Measurements from ENCODE around the gene PAPOLA.

PAPOLA gene

DNA sequence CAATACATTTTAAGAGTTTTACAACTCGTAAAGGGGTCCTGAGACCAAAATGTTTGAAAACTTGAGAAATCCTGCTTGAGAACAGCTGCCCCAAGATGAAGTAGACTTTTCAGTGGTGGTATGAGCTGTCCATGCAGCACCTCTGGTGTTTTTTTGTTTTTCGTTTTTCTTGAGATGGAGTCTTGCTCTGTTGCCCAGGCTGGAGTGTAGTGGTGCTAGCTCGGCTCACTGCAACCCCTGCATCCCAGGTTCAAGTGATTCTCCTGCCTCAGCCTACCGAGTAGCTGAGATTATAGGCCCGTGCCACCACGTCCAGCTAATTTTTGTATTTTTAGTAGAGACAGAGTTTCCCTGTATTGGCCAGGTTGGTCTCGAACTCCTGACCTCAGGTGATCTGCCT is 5.5 kb downstream of the PAPOLA start:
- H2BK5ac ChIP-seq (ENCODE audit: low read depth, low read length, poor library complexity, severe bottlenecking) = no peak overlapping the region
- no peak overlapping the region for H2AFZ ChIP-seq (ENCODE audit: low read depth, low read length)
- WGBS = 93% methylated on average over 7 of the region's 7 CpGs
- H4K91ac ChIP-seq (ENCODE audit: low read length) = no peak overlapping the region
- H3K4me2 ChIP-seq (ENCODE audit: low read length, poor library complexity, severe bottlenecking) = no peak overlapping the region
- H3K9ac ChIP-seq (ENCODE audit: low read length) = no peak overlapping the region
- no peaks in the 10 kb centered on the region for H3K79me1 ChIP-seq (replicated peaks; ENCODE audit: low read length, poor library complexity, severe bottlenecking)
- H2BK120ac ChIP-seq (ENCODE audit: low read depth, low read length) = no peak overlapping the region
- H2BK15ac ChIP-seq (ENCODE audit: low read depth, poor library complexity, severe bottlenecking) = no peak overlapping the region
- no peak overlapping the region for H3K23ac ChIP-seq (ENCODE audit: low read length in 2 of 2)
- H3K36me3 ChIP-seq (ENCODE audit: control insufficient read depth in 1 of 2, insufficient read depth in 2 of 2, low read depth in 1 of 2, low read length in 2 of 2) = peaks cover 4 to 6% of the 10 kb centered on the region in 2 experiments
- no peak overlapping the region for H2AK5ac ChIP-seq (ENCODE audit: low read length, severe bottlenecking)
- H3K4ac ChIP-seq (ENCODE audit: low read depth in 1 of 2, low read length in 2 of 2) = no peak overlapping the region
- no peak overlapping the region for H3K27ac ChIP-seq (ENCODE audit: low read length, poor library complexity, severe bottlenecking)
- H3K4me1 ChIP-seq (ENCODE audit: control insufficient read depth, insufficient read depth, low read depth, low read length) = peaks cover 3% of the 10 kb centered on the region
- no peak overlapping the region for H2BK12ac ChIP-seq (ENCODE audit: low read length in 2 of 2)
- no peak overlapping the region for H3K14ac ChIP-seq (ENCODE audit: low read length in 2 of 2)
- no peaks in the 10 kb centered on the region for H3K9me3 ChIP-seq (ENCODE audit: control insufficient read depth, low read length)
- H3K18ac ChIP-seq (ENCODE audit: low read depth in 1 of 2, low read length in 2 of 2) = peak overlapping the region in 1 of 2 experiments; percentile 5
- no peak overlapping the region for H3K4me3 ChIP-seq (ENCODE audit: insufficient read depth in 1 of 2, low read depth in 1 of 2, low read length in 2 of 2)
- no peaks in the 10 kb centered on the region for H3K27me3 ChIP-seq (ENCODE audit: control insufficient read depth in 1 of 2, insufficient read depth in 1 of 2, low read length in 2 of 2)
- no peak overlapping the region for H4K8ac ChIP-seq (ENCODE audit: low read length)
- DNase-seq = no peak

GRCh38 chr14:96508900-96509299 is 6.7 kb downstream of the PAPOLA start:
- no peak overlapping the region for H3K18ac ChIP-seq (ENCODE audit: low read depth in 1 of 2, low read length in 2 of 2)
- no peak overlapping the region for H3K4me3 ChIP-seq (ENCODE audit: insufficient read depth in 1 of 2, low read depth in 1 of 2, low read length in 2 of 2)
- H2BK120ac ChIP-seq (ENCODE audit: low read depth, low read length) = no peak overlapping the region
- H3K36me3 ChIP-seq (ENCODE audit: control insufficient read depth in 1 of 2, insufficient read depth in 2 of 2, low read depth in 1 of 2, low read length in 2 of 2) = peaks cover 4 to 6% of the 10 kb centered on the region in 2 experiments
- no peak overlapping the region for H2BK12ac ChIP-seq (ENCODE audit: low read length in 2 of 2)
- H3K27ac ChIP-seq (ENCODE audit: low read length, poor library complexity, severe bottlenecking) = peak overlapping the region; percentile 9
- DNase-seq = no peak
- no peaks in the 10 kb centered on the region for H3K27me3 ChIP-seq (ENCODE audit: control insufficient read depth in 1 of 2, insufficient read depth in 1 of 2, low read length in 2 of 2)
- no peak overlapping the region for H3K4me2 ChIP-seq (ENCODE audit: low read length, poor library complexity, severe bottlenecking)
- no peak overlapping the region for H4K91ac ChIP-seq (ENCODE audit: low read length)
- no peak overlapping the region for H2AK5ac ChIP-seq (ENCODE audit: low read length, severe bottlenecking)
- H3K79me1 ChIP-seq (replicated peaks; ENCODE audit: low read length, poor library complexity, severe bottlenecking) = no peaks in the 10 kb centered on the region
- 98% methylated on average over 4 of the region's 5 CpGs for WGBS
- H3K14ac ChIP-seq (ENCODE audit: low read length in 2 of 2) = no peak overlapping the region
- no peak overlapping the region for H2AFZ ChIP-seq (ENCODE audit: low read depth, low read length)
- H3K4ac ChIP-seq (ENCODE audit: low read depth in 1 of 2, low read length in 2 of 2) = no peak overlapping the region
- peaks cover 6% of the 10 kb centered on the region for H3K4me1 ChIP-seq (ENCODE audit: control insufficient read depth, insufficient read depth, low read depth, low read length)
- no peak overlapping the region for H2BK15ac ChIP-seq (ENCODE audit: low read depth, poor library complexity, severe bottlenecking)
- no peak overlapping the region for H3K23ac ChIP-seq (ENCODE audit: low read length in 2 of 2)
- H4K8ac ChIP-seq (ENCODE audit: low read length) = no peak overlapping the region
- H3K9me3 ChIP-seq (ENCODE audit: control insufficient read depth, low read length) = no peaks in the 10 kb centered on the region
- H2BK5ac ChIP-seq (ENCODE audit: low read depth, low read length, poor library complexity, severe bottlenecking) = no peak overlapping the region
- H3K9ac ChIP-seq (ENCODE audit: low read length) = no peak overlapping the region

- peaks cover 4% of the 10 kb centered on the region for H3K4me1 ChIP-seq (ENCODE audit: control insufficient read depth, insufficient read depth, low read depth, low read length)
- no peaks in the 10 kb centered on the region for H3K79me1 ChIP-seq (replicated peaks; ENCODE audit: low read length, poor library complexity, severe bottlenecking)
- H2AFZ ChIP-seq (ENCODE audit: low read depth, low read length) = no peak overlapping the region
- 97% methylated on average over 5 of the region's 6 CpGs for WGBS
- no peak overlapping the region for H4K91ac ChIP-seq (ENCODE audit: low read length)
- H2AK5ac ChIP-seq (ENCODE audit: low read length, severe bottlenecking) = no peak overlapping the region
- no peaks in the 10 kb centered on the region for H3K27me3 ChIP-seq (ENCODE audit: control insufficient read depth in 1 of 2, insufficient read depth in 1 of 2, low read length in 2 of 2)
- H3K4ac ChIP-seq (ENCODE audit: low read depth in 1 of 2, low read length in 2 of 2) = no peak overlapping the region
- no peak overlapping the region for H2BK12ac ChIP-seq (ENCODE audit: low read length in 2 of 2)
- no peak overlapping the region for H3K9ac ChIP-seq (ENCODE audit: low read length)
- DNase-seq = no peak
- no peaks in the 10 kb centered on the region for H3K9me3 ChIP-seq (ENCODE audit: control insufficient read depth, low read length)
- H3K14ac ChIP-seq (ENCODE audit: low read length in 2 of 2) = no peak overlapping the region
- no peak overlapping the region for H3K23ac ChIP-seq (ENCODE audit: low read length in 2 of 2)
- H2BK5ac ChIP-seq (ENCODE audit: low read depth, low read length, poor library complexity, severe bottlenecking) = no peak overlapping the region
- H2BK120ac ChIP-seq (ENCODE audit: low read depth, low read length) = no peak overlapping the region
- H3K18ac ChIP-seq (ENCODE audit: low read depth in 1 of 2, low read length in 2 of 2) = no peak overlapping the region
- no peak overlapping the region for H3K4me2 ChIP-seq (ENCODE audit: low read length, poor library complexity, severe bottlenecking)
- H3K27ac ChIP-seq (ENCODE audit: low read length, poor library complexity, severe bottlenecking) = no peak overlapping the region
- H2BK15ac ChIP-seq (ENCODE audit: low read depth, poor library complexity, severe bottlenecking) = no peak overlapping the region
- H4K8ac ChIP-seq (ENCODE audit: low read length) = no peak overlapping the region
- no peak overlapping the region for H3K4me3 ChIP-seq (ENCODE audit: insufficient read depth in 1 of 2, low read depth in 1 of 2, low read length in 2 of 2)
- H3K36me3 ChIP-seq (ENCODE audit: control insufficient read depth in 1 of 2, insufficient read depth in 2 of 2, low read depth in 1 of 2, low read length in 2 of 2) = peaks cover 4 to 6% of the 10 kb centered on the region in 2 experiments
These were observed 7.4 kb downstream of the PAPOLA start for GRCh38 chr14:96509457-96510090.

DNA sequence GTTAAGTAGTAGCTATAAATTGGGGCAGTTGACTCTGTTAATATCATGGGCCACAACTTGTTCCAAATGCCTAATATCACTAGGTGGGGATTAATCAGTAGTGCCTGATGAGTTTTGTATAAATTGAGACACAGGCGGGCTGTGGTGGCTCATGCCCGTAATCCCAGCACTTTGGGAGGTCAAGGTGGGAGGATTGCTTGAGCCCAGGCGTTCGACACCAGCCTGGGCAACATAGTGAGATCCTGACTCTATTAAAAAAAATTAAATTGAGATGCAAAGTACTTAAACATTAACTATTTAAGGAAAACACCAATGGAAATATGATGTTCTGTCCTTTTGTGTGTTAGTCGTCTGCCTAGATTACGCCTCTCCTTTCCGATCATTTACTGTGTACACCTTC is 9.0 kb downstream of the PAPOLA start:
- Histone ChIP-seq H3K4me3 (ENCODE audit: insufficient read depth in 1 of 2, low read depth in 1 of 2, low read length in 2 of 2) (no peak overlapping the region), H3K4ac (ENCODE audit: low read depth in 1 of 2, low read length in 2 of 2) (no peak overlapping the region), H2BK120ac (ENCODE audit: low read depth, low read length) (no peak overlapping the region), H3K4me2 (ENCODE audit: low read length, poor library complexity, severe bottlenecking) (no peak overlapping the region), H3K27ac (ENCODE audit: low read length, poor library complexity, severe bottlenecking) (no peak overlapping the region), H3K27me3 (ENCODE audit: control insufficient read depth in 1 of 2, insufficient read depth in 1 of 2, low read length in 2 of 2) (no peaks in the 10 kb centered on the region), H2BK15ac (ENCODE audit: low read depth, poor library complexity, severe bottlenecking) (no peak overlapping the region), H3K79me1 (replicated peaks; ENCODE audit: low read length, poor library complexity, severe bottlenecking) (no peaks in the 10 kb centered on the region), H3K14ac (ENCODE audit: low read length in 2 of 2) (no peak overlapping the region), H2AK5ac (ENCODE audit: low read length, severe bottlenecking) (no peak overlapping the region), H3K23ac (ENCODE audit: low read length in 2 of 2) (no peak overlapping the region), H2BK12ac (ENCODE audit: low read length in 2 of 2) (no peak overlapping the region), H3K4me1 (ENCODE audit: control insufficient read depth, insufficient read depth, low read depth, low read length) (peaks cover 4% of the 10 kb centered on the region), H3K9ac (ENCODE audit: low read length) (no peak overlapping the region), H4K91ac (ENCODE audit: low read length) (no peak overlapping the region), H4K8ac (ENCODE audit: low read length) (no peak overlapping the region), H3K18ac (ENCODE audit: low read depth in 1 of 2, low read length in 2 of 2) (no peak overlapping the region), H2BK5ac (ENCODE audit: low read depth, low read length, poor library complexity, severe bottlenecking) (no peak overlapping the region), H3K36me3 (ENCODE audit: control insufficient read depth in 1 of 2, insufficient read depth in 2 of 2, low read depth in 1 of 2, low read length in 2 of 2) (peaks cover 0 to 4% of the 10 kb centered on the region in 2 experiments), H3K9me3 (ENCODE audit: control insufficient read depth, low read length) (no peaks in the 10 kb centered on the region), H2AFZ (ENCODE audit: low read depth, low read length) (no peak overlapping the region)
- no peak for DNase-seq
- 100% methylated on average over 2 of the region's 7 CpGs for WGBS
